ENCODE data around the gene NLN.

The NLN gene

DNA sequence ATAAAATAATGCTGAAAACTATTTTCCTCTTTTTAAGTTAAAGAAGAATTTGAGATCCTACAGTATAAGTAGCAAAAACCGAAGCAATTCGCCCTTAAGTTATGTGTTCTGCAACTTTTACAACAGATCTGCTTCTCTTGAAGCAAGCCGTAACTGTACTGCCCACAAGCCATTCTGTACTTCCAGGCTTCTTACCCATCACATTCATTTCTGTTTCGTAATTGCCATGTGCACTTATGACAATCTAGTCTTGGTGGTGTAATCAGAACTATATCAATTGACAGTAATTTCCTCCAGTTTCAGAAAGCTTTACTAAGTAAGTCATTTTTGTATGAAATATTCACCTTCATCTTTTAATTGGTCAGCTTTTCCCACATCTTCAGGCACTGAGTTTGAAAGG is 13.9 kb upstream of the NLN start:
- in situ Hi-C loops (cut with MboI; ENCODE audit: low sequenced_read_pairs, unreplicated experiment) = no loop called here
- TF ChIP-seq, protein P1, sequence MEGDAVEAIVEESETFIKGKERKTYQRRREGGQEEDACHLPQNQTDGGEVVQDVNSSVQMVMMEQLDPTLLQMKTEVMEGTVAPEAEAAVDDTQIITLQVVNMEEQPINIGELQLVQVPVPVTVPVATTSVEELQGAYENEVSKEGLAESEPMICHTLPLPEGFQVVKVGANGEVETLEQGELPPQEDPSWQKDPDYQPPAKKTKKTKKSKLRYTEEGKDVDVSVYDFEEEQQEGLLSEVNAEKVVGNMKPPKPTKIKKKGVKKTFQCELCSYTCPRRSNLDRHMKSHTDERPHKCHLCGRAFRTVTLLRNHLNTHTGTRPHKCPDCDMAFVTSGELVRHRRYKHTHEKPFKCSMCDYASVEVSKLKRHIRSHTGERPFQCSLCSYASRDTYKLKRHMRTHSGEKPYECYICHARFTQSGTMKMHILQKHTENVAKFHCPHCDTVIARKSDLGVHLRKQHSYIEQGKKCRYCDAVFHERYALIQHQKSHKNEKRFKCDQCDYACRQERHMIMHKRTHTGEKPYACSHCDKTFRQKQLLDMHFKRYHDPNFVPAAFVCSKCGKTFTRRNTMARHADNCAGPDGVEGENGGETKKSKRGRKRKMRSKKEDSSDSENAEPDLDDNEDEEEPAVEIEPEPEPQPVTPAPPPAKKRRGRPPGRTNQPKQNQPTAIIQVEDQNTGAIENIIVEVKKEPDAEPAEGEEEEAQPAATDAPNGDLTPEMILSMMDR (IDR thresholded peaks at IDR 0.05; ENCODE audit: borderline replicate concordance, control extremely low read depth, extremely low read depth, insufficient read depth, missing control alignments) = no peak
- DNase-seq (ENCODE audit: low spot score) = no peak

DNA sequence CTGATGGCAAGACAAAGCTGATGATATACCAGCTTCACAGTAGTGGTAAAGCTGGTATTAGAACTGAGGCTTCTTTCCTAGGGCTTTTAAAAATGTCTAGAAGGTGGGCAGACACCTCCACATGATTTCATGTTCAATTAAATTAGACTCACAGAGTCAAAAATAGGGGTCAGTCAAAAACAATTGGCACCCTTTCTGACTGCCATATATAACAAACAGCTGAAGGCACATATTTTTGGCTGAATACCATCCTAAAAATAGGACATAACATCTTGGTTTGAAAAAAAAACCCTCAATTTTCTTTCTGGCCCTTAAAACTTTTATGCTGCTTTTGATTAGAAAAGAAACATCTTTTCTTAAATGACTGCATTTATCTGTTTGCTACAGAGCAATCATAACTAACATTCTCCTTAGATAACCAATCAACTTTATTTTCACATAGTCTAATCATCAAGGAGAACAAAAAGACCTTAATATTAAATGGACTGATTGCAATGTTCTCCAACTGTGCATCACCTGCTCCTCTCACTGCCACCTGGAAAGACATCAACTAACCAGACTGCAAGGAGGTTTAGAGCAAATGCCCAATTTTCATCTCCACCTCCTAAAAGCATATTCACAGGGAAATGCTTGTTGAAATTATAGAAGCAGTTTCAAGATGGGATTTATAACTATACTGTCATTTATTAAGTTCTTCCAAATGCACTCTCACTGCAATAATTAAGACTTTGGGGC is 3.3 kb upstream of the NLN start:
- DNase-seq (ENCODE audit: low spot score) = no peak
- in situ Hi-C loops (cut with MboI; ENCODE audit: low sequenced_read_pairs, unreplicated experiment) = no loop called here
- TF ChIP-seq, protein P1 (IDR thresholded peaks at IDR 0.05; ENCODE audit: borderline replicate concordance, control extremely low read depth, extremely low read depth, insufficient read depth, missing control alignments) = no peak

DNA sequence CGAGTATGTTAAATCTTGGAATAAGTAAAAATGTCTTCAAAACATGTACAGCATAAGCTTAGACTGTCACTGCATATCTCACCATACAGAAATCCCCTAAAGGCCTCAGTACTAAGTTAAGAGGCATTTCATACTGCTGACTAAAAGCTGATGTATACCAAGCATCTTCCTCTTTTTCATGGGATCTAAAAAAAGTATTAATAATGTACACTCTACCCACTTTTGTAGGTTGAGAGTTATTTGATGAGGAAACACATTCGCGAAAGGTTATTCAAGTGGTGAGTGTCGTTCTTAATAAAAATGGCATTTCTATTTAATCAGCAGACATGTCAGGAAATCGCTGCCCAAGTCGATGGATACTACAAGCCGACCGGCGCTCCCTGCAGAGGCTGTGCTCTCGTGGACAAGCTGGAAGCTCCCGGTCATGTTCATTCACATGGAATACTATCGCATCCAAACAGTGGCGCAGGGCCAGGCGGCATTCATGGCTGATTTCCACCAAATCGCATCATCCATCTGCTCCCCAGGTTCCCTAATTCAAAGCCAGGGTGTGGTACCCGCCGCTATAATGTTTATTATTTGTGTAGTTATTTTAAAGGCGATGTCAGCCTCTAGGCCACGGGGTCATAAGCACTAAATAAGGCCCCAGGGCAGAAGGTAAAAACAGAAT is 820 bp upstream of the NLN start:
- in situ Hi-C loops (cut with MboI; ENCODE audit: low sequenced_read_pairs, unreplicated experiment) = no loop called here
- TF ChIP-seq, protein P1 (IDR thresholded peaks at IDR 0.05; ENCODE audit: borderline replicate concordance, control extremely low read depth, extremely low read depth, insufficient read depth, missing control alignments) = no peak
- peak; percentile 48 for DNase-seq (ENCODE audit: low spot score)

DNA sequence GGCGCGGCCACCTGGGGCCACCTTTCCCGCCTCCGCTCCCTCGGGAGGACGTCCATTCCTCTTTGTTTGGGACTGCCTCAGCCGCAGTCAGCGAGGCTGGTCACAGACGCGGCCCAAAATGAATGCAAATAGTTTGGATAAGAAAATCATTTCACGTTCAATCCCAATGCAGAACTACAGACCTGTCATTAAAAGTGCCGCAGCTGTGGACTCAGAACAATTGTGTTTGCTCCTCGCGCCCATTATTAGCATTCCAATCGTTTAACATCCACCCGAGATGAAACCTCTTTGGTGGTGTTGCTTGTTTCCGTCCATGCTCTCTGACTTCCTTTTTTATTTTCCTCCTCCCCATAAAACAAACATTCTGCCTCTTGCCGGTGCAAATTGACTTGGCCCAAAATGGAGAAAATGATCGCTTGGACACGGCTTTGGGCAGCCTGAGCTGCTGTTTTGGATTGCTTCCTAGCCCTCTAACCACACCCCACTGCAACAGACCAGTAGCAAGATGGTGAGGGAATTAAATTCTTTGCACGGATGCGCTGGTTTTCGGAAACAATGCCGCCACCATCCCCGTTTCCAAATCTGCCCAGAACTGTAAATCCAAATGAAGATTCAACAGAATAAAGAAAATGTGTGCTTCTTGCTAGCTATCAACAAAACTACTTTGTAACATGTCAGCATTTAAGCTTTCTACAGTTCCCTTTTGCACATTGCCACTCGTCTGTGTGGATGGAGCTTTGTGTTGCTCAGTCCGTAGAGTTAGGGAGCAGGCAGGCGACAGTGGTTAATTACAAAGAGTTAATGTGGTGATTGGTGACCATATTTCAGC is 784 bp downstream of the NLN start:
- peak; percentile 54 for DNase-seq (ENCODE audit: low spot score)
- in situ Hi-C loops (cut with MboI; ENCODE audit: low sequenced_read_pairs, unreplicated experiment) = no loop called here
- TF ChIP-seq, protein P1 (IDR thresholded peaks at IDR 0.05; ENCODE audit: borderline replicate concordance, control extremely low read depth, extremely low read depth, insufficient read depth, missing control alignments) = no peak

DNA sequence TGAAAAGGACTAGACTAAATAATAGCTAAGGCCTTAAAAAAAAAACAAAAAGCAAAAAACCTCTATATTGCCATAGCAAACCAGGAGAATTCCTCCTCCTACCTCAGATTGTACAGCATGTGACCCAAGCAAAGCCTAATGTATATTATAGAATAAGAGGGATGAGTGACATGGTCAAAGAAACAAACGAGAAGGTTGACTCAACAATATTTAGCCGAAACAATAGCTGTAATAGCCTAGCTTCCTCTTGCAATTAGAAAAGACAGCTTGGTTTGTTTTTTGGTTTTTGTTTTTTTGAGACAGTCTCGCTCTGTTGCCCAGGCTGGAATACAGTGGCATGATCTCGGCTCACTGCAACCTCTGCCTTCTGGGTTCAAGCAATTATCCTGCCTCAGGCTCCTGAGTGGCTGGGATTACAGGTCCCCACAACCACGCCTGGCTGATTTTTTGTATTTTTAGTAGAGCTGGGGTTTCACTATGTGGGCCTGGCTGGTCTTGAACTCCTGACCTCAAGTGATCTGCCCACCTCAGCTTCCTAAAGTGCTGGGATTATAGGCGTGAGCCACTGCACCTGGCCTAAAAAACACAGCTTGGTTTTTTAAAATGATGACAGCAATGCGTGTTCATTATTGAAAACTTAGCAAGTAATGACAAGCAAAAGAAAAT is 5.6 kb downstream of the NLN start:
- TF ChIP-seq, protein P1 (IDR thresholded peaks at IDR 0.05; ENCODE audit: borderline replicate concordance, control extremely low read depth, extremely low read depth, insufficient read depth, missing control alignments) = no peak
- in situ Hi-C loops (cut with MboI; ENCODE audit: low sequenced_read_pairs, unreplicated experiment) = no loop called here
- DNase-seq (ENCODE audit: low spot score) = no peak

DNA sequence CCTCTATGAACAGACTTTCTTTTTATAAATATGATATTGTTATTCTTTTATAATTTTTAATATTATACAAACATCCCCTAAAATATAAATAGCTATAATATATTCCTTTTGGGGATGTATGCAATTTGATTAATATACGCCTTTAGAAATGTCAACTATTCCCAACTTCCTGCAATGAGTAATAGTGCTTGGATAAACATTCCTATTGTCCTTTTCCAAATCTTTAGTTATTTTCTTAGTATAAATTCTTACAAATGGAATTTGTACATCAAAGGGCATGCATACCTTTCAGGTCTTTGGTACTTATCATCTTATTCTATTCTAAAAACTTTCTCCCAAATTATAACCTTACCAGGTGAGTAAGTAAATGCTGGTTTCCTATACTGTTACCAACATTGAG is 6.2 kb downstream of the NLN start:
- DNase-seq (ENCODE audit: low spot score) = no peak
- TF ChIP-seq, protein P1 (IDR thresholded peaks at IDR 0.05; ENCODE audit: borderline replicate concordance, control extremely low read depth, extremely low read depth, insufficient read depth, missing control alignments) = no peak
- in situ Hi-C loops (cut with MboI; ENCODE audit: low sequenced_read_pairs, unreplicated experiment) = no loop called here
